ENCODE measurements around the gene KLRF2.

Gene KLRF2

GRCh38 chr12:9919443-9919842, 38.2 kb downstream of the KLRF2 start:
- H3K36me3 ChIP-seq = no peaks in the 10 kb centered on the region
- no peaks in the 10 kb centered on the region for H3K4me1 ChIP-seq
- H4K20me1 ChIP-seq = no peaks in the 10 kb centered on the region
- no peaks in the 10 kb centered on the region for H3K27me3 ChIP-seq
- TF ChIP-seq Cebpa-rat (IDR thresholded peaks at IDR 0.05) = no peak
- peaks cover 0 to 19% (median 11%) of the 10 kb centered on the region in 11 experiments; a peak in 15 of 22 replicates for H3K9me3 ChIP-seq (replicated peaks in 1 of 11)
- no peak overlapping the region for H3K4me3 ChIP-seq
- H3K27ac ChIP-seq = no peak overlapping the region
- no peak overlapping the region for H3K9ac ChIP-seq
- no peak overlapping the region for H3K4me2 ChIP-seq

- H3K4me1 ChIP-seq = no peaks in the 10 kb centered on the region
- no peak overlapping the region for H3K4me2 ChIP-seq
- no peaks in the 10 kb centered on the region for H3K27me3 ChIP-seq
- no peak overlapping the region for H3K27ac ChIP-seq
- H4K20me1 ChIP-seq = no peaks in the 10 kb centered on the region
- peaks cover 0 to 19% (median 11%) of the 10 kb centered on the region in 11 experiments; a peak in 15 of 22 replicates for H3K9me3 ChIP-seq (replicated peaks in 1 of 11)
- no peak overlapping the region for H3K9ac ChIP-seq
- H3K4me3 ChIP-seq = no peak overlapping the region
- TF ChIP-seq Cebpa-rat (IDR thresholded peaks at IDR 0.05) = no peak
- no peaks in the 10 kb centered on the region for H3K36me3 ChIP-seq
Observed at GRCh38 chr12:9920451-9920850, 39.2 kb downstream of the KLRF2 start.

GRCh38 chr12:9922429-9922828, 41.1 kb downstream of the KLRF2 start:
- no peak for TF ChIP-seq Cebpa-rat (IDR thresholded peaks at IDR 0.05)
- Histone ChIP-seq H3K27me3 (no peaks in the 10 kb centered on the region), H3K4me2 (no peak overlapping the region), H3K9me3 (replicated peaks in 1 of 11) (peaks cover 0 to 19% (median 11%) of the 10 kb centered on the region in 11 experiments; a peak in 15 of 22 replicates), H3K9ac (no peak overlapping the region), H3K27ac (no peak overlapping the region), H3K4me3 (no peak overlapping the region), H3K4me1 (peaks cover 0 to under 1% (median 0%) of the 10 kb centered on the region in 10 experiments; a peak in 3 of 20 replicates), H4K20me1 (no peaks in the 10 kb centered on the region), H3K36me3 (no peaks in the 10 kb centered on the region)

GRCh38 chr12:9925705-9926393, 44.6 kb downstream of the KLRF2 start:
- Histone ChIP-seq H3K4me2 (peak overlapping the region in 2 of 11 experiments; percentile 34 to 61; a peak in 2 of 22 replicates), H3K27ac (no peak overlapping the region), H3K36me3 (no peaks in the 10 kb centered on the region), H3K4me3 (no peak overlapping the region), H3K9me3 (replicated peaks in 1 of 11) (no peaks in the 10 kb centered on the region), H4K20me1 (no peaks in the 10 kb centered on the region), H3K4me1 (peaks cover 0 to 12% (median 0%) of the 10 kb centered on the region in 10 experiments; a peak in 6 of 20 replicates), H3K9ac (no peak overlapping the region), H3K27me3 (no peaks in the 10 kb centered on the region)
- TF ChIP-seq Cebpa-rat (IDR thresholded peaks at IDR 0.05) = no peak

GRCh38 chr12:9926876-9927275, 45.6 kb downstream of the KLRF2 start:
- TF ChIP-seq Cebpa-rat (IDR thresholded peaks at IDR 0.05) = no peak
- Histone ChIP-seq H3K27ac (no peak overlapping the region), H3K9ac (no peak overlapping the region), H3K4me2 (no peak overlapping the region), H4K20me1 (no peaks in the 10 kb centered on the region), H3K36me3 (no peaks in the 10 kb centered on the region), H3K9me3 (replicated peaks in 1 of 11) (no peaks in the 10 kb centered on the region), H3K4me3 (no peak overlapping the region), H3K4me1 (peaks cover 0 to 12% (median 0%) of the 10 kb centered on the region in 10 experiments; a peak in 6 of 20 replicates), H3K27me3 (no peaks in the 10 kb centered on the region)

- Histone ChIP-seq H3K4me1 (peaks cover 0 to 12% (median 0%) of the 10 kb centered on the region in 10 experiments; a peak in 6 of 20 replicates), H3K36me3 (no peaks in the 10 kb centered on the region), H3K9me3 (replicated peaks in 1 of 11) (no peaks in the 10 kb centered on the region), H3K27me3 (no peaks in the 10 kb centered on the region), H3K4me2 (no peak overlapping the region), H3K4me3 (no peak overlapping the region), H3K9ac (no peak overlapping the region), H4K20me1 (no peaks in the 10 kb centered on the region), H3K27ac (no peak overlapping the region)
- no peak for TF ChIP-seq Cebpa-rat (IDR thresholded peaks at IDR 0.05)
Observed at GRCh38 chr12:9928607-9929006, 47.3 kb downstream of the KLRF2 start.

- TF ChIP-seq Cebpa-rat (IDR thresholded peaks at IDR 0.05) = no peak
- H3K9ac ChIP-seq = no peak overlapping the region
- H3K27me3 ChIP-seq = no peaks in the 10 kb centered on the region
- peaks cover 0 to 12% (median 0%) of the 10 kb centered on the region in 10 experiments; a peak in 6 of 20 replicates for H3K4me1 ChIP-seq
- H3K9me3 ChIP-seq (replicated peaks in 1 of 11) = no peaks in the 10 kb centered on the region
- H3K4me2 ChIP-seq = no peak overlapping the region
- H3K36me3 ChIP-seq = no peaks in the 10 kb centered on the region
- H4K20me1 ChIP-seq = no peaks in the 10 kb centered on the region
- H3K27ac ChIP-seq = no peak overlapping the region
- no peak overlapping the region for H3K4me3 ChIP-seq
Observed at GRCh38 chr12:9931245-9931644, 50.0 kb downstream of the KLRF2 start.

GRCh38 chr12:9932270-9932669, 51.0 kb downstream of the KLRF2 start, which contains the start of gene CLEC2A:
CLEC2A (minus strand) TSS chr12:9932370; CDS start chr12:9932329, 41 bp downstream.
- TF ChIP-seq Cebpa-rat (IDR thresholded peaks at IDR 0.05) = no peak

GRCh38 chr12:9933958-9934357, 52.7 kb downstream of the KLRF2 start:
- TF ChIP-seq Cebpa-rat (IDR thresholded peaks at IDR 0.05) = no peak
- H3K4me2 ChIP-seq = no peak overlapping the region
- no peak overlapping the region for H3K27ac ChIP-seq
- peaks cover 0 to 3% (median 0%) of the 10 kb centered on the region in 11 experiments; a peak in 1 of 22 replicates for H3K9me3 ChIP-seq (replicated peaks in 1 of 11)
- no peak overlapping the region for H3K9ac ChIP-seq
- H3K36me3 ChIP-seq = no peaks in the 10 kb centered on the region
- H3K4me3 ChIP-seq = no peak overlapping the region
- no peaks in the 10 kb centered on the region for H4K20me1 ChIP-seq
- H3K27me3 ChIP-seq = no peaks in the 10 kb centered on the region
- peaks cover 0 to 7% (median 0%) of the 10 kb centered on the region in 10 experiments; a peak in 3 of 20 replicates for H3K4me1 ChIP-seq

More at GRCh38 chr12:9932270-9932669, 51.0 kb downstream of the KLRF2 start, which contains the start of gene CLEC2A:
- H3K4me2 ChIP-seq = no peak within 1 kb of the TSS
- peaks cover 0 to 18% (median 0%) of the 10 kb centered on the region in 10 experiments; a peak in 9 of 20 replicates for H3K4me1 ChIP-seq
- H3K9ac ChIP-seq = no peak within 1 kb of the TSS
- H3K27me3 ChIP-seq = no peaks in the 10 kb centered on the region
- no peak within 1 kb of the TSS for H3K27ac ChIP-seq
- H3K9me3 ChIP-seq (replicated peaks in 1 of 11) = peaks cover 0 to 3% (median 0%) of the 10 kb centered on the region in 11 experiments; a peak in 1 of 22 replicates
- H4K20me1 ChIP-seq = no peaks in the 10 kb centered on the region
- H3K4me3 ChIP-seq = no peak within 1 kb of the TSS
- H3K36me3 ChIP-seq = no peaks in the 10 kb centered on the region
